ENCODE data around the gene KCNE3.
A peak's percentile ranks its signal among the peaks of the same experiment; 100 is the strongest.
"Not testable (repeated sequence)": the region's sequence is repeated elsewhere in the genome, so short reads cannot be mapped to it uniquely, and the experiment has no call there.

The KCNE3 gene

DNA sequence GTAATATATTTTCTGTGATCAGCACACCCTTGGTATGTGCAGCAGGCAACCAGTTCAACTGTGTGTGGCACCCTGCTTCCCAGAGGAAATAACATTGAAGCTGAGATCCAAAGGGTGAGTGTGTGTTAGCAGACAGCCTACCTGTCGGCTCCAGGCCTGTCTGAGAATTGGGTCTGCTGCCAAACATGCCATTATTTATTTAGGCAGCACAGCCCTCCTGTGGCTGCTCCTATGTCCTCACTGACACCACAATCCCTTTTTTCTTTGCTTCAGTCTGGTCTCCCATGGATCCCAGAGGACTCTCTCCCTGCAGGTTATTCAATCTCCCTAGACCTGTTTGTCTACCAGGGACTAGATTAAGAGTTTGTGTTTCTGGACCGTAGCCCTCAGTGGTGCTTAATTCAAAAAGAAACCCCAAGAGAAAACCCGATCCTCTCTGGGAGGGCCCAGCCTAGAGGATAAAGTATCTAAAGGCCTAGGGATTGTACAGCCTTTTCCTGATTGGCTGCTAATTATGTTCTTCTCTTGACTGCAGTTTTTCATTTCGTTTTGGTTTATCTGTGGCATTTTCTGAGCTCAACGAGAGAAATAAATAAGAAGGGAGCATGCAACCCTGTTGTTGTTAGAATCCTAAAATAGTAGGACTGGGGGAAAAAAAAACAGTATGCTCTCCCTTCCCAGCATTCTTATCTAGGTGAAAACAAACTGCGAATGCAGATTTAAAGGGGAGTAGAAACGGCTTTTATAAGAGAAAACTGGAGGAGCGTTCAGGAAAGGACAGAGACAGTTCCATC is 24.1 kb downstream of the KCNE3 start:
- DNase-seq (ENCODE audit: low spot score): peak; percentile 65

DNA sequence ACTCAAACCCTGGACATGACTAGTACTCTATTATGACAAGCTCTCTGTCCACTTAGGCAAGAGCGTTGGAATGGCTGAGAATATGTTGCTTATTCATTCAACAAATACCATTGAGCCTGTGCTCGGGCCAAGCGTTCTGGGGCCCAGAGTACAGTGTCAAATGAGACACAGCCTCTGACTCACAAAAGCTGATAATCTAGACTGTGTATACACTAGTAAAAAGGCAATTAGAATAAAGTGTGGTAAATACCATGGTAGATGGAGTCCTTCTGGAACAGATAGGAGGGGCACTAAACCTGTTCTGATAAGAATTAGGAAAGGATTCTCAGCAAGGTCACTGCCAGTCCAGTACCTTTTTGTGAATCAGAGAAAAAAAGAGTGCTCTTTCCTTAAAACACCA is 24.7 kb downstream of the KCNE3 start:
- DNase-seq (ENCODE audit: low spot score): peak; percentile 21

DNA sequence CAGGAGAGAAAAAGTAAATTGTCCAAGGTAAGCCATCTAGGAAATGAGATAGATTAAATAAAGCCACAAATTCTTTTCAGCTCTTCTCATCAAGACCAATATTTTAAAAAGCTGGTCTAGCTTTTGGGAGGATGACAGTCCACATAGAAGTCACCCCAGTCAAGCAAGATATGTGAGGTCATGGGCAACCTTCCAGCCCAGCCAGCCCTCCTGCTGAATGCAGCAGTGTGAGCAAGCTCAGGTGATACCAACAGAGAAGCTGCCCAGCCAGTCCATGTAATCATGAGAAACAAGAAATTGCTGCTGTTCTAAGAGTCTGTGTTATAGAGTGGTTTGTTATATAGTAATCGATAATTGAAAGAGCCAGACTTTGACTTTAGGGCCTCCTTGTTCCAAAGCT is 28.7 kb downstream of the KCNE3 start:
- peak; percentile 16 for DNase-seq (ENCODE audit: low spot score)

DNA sequence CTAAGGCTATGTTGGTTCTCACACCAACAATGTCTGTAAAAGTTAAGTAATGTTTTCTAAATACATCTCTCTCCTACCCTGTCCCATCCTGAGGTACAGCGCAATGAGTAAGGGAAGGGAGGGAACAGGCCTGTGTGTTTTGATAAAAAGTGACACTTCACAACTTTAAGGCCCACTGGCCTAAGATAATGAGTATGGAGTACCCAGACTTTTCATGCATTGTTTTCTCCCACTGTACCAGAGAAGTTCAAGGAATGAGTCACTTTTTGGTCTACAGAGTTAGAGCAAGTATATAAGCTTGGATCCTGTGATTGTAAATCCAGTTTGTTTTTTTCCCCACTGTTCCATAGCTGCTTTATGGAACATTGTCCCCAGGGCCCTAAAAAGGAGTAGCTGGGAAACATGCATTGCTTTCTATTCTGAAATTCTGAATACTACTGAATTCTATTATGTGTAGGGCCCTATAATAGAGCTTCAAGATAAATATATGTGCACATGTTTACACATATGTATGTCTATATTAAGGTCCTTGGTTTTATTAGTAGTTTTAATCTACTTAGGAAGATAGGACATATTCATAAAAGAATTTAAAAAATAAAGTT is 29.8 kb downstream of the KCNE3 start:
- DNase-seq (ENCODE audit: low spot score): peak; percentile 20

DNA sequence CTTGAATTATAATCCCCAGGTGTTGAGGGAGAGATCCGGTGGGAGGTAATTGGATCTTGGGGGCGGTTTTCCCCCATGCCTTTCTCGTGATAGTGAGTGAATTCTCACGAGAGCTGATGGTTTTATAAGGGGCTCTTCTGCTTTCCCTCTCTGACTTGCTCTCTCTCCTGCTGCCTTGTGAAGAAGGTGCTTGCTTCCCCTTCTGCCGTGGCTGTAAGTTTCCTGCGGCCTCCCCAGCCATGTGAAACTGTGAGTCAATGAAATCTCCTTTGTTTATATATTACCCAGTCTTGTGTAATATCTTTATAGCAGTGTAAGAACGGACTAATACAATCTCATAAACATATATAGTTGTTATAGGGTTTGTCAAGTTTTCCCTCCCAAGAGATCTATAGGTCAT is 32.8 kb downstream of the KCNE3 start:
- no peak for DNase-seq (ENCODE audit: low spot score)

DNA sequence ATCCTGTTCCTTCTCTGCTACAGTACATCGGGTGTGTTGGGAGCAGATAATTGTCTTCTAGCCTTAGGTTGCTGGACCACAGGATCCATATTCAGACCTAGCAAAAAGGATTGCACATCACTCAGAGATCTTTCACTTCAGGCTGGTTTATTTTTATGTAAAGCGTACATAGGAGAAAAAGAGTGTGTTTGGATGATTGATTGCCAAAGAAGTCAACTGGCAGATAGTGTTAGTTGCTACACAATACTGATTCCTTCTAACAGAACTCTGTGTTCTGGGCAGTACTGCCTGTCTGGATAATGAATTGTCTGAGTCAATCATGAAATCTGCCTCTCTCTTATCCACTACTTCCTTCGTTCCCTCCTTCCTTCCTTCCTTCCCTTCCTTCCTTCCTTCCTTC is 38.1 kb downstream of the KCNE3 start:
- no peak for DNase-seq (ENCODE audit: low spot score)

DNA sequence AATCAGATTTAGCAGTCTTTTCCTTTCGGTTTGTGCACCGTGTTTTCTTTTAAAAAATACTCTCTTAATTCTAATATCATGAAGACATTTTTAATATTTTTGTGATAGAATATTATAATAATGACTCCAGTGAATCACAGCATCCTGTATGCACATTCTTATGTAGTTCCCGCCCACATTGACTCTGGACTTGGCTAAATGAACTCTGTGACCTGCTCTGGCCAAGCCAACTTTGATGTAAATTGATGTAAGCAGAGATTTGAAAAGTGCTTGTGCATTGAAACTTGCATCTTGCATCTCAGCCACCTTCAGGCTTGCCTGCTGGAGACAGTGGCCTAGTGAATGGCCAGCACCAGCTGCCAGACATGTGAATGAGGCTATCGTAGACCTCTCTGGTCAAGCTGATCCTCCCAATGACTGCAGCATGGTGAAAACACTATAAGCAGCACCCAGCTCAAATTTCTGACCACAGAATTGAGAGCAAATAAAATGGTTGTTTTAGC is 39.9 kb downstream of the KCNE3 start:
- no peak for DNase-seq (ENCODE audit: low spot score)

DNA sequence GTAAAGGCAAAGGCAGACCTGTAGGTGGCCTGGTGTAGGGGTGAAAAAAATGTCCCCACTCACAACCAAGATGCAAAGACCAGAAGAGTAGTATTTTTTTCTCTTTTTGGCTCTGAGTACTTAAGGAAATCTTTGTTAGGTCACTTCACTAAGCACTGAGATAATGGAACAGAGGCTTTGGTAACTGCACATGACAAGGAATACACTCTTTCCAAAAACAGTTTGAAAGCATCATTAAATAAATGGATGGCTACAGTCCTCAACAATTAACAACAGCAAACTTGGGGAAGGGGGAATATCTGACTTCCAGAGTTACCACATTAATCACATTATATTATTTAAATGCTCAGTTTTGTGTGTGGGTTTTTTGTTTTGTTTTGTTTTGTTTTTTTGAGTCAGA is 42.2 kb downstream of the KCNE3 start:
- DNase-seq (ENCODE audit: low spot score): no peak

DNA sequence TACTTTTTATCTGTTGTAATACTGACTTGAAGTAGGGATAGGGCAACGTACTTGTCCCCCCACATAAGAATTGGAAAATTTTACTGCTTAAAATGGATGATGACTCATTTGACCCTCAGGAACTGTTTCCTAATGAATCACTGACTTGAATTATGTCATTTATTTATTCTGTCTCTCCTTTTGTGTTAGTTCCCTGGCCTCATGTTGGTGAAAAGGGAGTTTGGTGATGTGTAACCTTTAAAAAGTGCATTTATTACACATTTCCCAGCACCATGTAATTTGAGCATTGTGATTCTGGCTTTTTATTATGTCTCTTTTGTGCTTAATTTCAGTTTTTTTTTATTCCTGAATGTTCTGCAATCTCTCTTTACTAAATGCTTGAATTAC is 48.8 kb downstream of the KCNE3 start:
- peak; percentile 82 for DNase-seq (ENCODE audit: low spot score)

DNA sequence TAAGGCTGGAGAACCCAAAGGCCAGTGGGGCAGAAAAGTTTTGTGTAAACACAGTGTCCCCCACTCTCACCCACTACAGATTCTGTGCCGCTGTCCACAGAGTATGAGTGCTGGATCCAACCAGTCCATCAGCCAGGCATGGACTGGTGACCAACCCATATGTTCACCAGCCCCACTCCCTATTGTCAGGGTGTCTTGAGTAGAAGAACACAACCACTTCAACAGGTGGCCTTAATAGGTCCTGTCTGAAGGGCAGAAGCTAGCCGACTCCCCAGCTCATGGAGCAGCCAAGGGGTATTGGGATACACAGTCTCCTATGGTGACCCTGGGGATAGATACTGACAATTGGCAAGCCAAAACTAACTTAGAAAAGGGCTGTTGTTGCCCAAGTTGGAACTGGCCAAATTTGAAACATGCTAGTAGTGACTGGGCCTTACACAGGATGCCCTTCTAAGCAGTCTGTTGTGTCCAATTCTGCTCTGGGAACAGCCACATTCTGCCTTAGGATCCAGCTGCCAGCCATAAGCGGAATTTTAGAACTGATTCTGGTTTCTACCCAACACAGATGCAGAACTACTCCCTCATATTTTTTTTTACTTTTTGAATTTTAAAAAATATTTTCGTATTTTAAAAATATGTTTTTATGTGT is 49.4 kb downstream of the KCNE3 start:
- no peak for DNase-seq (ENCODE audit: low spot score)

DNA sequence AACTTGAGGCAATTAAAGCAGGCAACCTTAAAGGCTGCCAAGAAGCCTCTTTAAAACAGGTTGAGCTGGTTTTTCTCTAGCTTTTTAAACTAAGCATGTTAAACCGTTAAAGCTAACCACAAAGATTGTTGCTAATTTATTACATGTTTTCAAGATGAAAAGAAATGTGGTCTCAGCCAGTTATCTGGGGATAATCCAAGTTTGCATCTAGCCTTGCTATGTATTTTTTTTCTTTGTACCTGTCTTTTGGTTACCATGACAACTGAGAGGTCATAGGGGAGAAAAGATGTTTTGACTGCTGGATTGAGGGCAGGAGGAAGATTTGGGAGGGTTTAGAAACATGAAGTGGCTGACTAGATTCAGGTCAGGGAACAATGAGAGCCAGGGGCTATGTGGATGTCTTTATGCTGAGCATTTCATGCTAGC is 50.0 kb downstream of the KCNE3 start:
- DNase-seq (ENCODE audit: low spot score): peak; percentile 61

DNA sequence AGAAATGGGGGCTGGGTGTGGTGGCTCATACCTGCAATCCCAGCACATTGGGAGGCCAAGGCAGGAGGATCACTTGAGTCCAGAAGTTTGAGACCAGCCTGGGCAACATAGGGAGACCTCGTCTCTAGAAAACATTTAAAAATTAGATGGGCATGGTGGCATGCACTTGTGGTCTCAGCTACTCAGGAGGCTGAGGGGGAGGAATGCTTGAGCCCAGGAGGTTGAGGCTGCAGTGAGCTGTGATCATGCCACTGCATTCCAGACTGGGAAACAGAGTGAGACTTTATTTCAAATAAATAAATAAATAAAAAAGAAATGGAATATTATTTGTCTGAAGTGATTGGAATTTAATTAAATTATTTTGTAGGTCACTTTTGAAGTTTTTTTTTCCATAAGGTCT is 50.4 kb downstream of the KCNE3 start:
- DNase-seq (ENCODE audit: low spot score): not testable (repeated sequence)

DNA sequence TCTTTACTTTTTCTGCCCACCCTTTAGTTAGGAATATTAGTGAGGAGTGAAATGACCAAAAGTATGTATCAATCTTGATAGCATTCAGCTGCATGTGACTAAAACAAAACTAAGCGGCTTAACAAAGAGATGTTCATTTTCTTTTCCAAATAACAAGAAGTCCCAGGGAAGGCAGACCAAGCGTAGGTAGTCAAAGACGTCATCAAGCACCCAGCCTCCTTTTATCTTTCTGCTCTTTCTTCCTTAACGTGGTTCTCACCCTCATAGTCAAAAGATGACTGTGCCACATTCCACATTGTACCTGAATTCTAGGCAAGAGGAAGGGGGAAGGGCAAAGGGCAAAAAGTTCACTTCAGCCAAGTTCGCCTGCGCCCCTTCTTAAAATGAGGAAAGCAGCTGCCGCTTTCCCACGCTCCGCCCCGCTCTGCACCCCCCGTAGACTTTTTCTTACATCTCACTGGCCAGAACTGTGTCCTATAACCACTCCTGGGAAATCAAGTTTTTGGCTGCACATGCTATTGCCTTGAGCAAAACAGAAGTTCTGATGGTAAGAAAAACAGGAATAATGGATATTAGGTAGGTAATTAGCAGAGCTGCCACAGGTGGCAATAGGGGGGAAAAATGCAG is 54.5 kb downstream of the KCNE3 start:
- DNase-seq (ENCODE audit: low spot score): peak; percentile 66

DNA sequence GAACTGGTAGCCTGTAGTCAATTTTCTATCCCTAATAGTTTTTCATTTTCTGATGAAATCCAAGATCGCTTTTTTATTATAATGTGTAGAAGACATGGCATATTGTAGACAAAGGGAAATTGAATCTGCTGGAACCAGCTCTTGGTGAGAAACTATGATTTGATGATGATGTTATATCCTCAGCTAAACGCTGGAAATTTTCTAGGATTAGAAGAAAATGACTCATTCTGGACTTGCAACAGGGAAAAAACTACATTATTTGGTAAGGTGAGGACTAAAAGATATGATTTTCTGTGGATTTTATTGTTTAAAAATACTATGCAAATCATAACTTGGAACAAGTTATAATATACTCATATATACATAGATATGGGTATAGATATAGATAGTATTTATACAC is 55.0 kb downstream of the KCNE3 start:
- no peak for DNase-seq (ENCODE audit: low spot score)

DNA sequence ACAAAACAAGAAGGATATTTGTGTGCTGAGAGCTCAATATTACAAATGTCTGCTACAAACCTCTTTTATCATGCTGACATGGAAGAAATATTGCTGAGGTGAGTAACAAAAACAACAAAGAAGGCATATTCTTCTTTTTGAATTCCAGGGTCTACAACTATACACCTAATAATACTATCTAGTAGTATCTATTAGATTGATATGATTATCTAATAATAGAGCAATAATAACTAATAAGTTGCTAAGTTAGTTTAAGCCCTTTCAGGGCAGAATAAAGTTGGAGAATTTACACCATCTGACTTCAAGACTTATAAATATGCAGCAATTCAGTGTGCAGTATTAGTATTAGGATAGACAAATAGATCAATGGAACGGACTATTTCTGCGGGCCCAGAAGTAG is 57.7 kb downstream of the KCNE3 start:
- no peak for DNase-seq (ENCODE audit: low spot score)

Data from kidney tubule cell (primary cell).